Measurements from ENCODE around the gene SEMA5B.

- TF ChIP-seq, protein P1, sequence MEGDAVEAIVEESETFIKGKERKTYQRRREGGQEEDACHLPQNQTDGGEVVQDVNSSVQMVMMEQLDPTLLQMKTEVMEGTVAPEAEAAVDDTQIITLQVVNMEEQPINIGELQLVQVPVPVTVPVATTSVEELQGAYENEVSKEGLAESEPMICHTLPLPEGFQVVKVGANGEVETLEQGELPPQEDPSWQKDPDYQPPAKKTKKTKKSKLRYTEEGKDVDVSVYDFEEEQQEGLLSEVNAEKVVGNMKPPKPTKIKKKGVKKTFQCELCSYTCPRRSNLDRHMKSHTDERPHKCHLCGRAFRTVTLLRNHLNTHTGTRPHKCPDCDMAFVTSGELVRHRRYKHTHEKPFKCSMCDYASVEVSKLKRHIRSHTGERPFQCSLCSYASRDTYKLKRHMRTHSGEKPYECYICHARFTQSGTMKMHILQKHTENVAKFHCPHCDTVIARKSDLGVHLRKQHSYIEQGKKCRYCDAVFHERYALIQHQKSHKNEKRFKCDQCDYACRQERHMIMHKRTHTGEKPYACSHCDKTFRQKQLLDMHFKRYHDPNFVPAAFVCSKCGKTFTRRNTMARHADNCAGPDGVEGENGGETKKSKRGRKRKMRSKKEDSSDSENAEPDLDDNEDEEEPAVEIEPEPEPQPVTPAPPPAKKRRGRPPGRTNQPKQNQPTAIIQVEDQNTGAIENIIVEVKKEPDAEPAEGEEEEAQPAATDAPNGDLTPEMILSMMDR (IDR thresholded peaks at IDR 0.05), result no peak
- TF ChIP-seq POLR2A (IDR thresholded peaks at IDR 0.05), result no peak
These were observed 44.6 kb upstream of the SEMA5B start for GRCh38 chr3:123072152-123072551.
